ENCODE data around the gene TUBB2A.

Gene TUBB2A

GRCh38 chr6:3119040-3119723 lies 38.2 kb downstream of the TUBB2A start:
- DNase-seq (ENCODE audit: low spot score): peak; percentile 43

GRCh38 chr6:3118353-3119039 lies 38.8 kb downstream of the TUBB2A start, which contains the start of gene BPHL:
Gene BPHL, plus strand, starts transcription at chr6:3118711. Its CDS starts 30 bp downstream, at chr6:3118741.
- peak; percentile 91 for DNase-seq (ENCODE audit: low spot score)

DNA sequence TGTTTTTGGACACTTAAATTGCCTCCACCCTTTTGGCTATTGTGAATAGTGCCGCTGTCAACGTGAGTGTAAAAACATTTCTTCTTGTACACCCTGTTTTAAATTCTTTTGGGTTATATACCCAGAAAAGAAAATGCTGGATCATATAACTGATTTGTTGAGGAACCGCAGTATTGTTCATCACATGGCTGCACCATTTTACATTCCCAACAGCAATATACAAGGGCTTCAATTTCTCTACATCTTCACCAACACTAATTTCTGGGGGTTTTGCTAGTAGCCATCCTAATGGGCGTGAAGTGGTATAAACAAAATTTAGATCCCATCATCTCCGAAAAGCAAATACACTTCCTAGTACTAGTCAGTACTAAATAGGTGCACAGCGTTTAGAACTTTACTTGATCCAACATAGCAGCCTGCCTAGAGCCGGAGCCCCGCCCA lies 39.4 kb downstream of the TUBB2A start:
- DNase-seq (ENCODE audit: low spot score): no peak

- no peak for DNase-seq (ENCODE audit: low spot score)
Measured at GRCh38 chr6:3114377-3114776, 43.0 kb downstream of the TUBB2A start.

- no peak for DNase-seq (ENCODE audit: low spot score)
Measured at GRCh38 chr6:3109761-3110160, 47.6 kb downstream of the TUBB2A start.

DNA sequence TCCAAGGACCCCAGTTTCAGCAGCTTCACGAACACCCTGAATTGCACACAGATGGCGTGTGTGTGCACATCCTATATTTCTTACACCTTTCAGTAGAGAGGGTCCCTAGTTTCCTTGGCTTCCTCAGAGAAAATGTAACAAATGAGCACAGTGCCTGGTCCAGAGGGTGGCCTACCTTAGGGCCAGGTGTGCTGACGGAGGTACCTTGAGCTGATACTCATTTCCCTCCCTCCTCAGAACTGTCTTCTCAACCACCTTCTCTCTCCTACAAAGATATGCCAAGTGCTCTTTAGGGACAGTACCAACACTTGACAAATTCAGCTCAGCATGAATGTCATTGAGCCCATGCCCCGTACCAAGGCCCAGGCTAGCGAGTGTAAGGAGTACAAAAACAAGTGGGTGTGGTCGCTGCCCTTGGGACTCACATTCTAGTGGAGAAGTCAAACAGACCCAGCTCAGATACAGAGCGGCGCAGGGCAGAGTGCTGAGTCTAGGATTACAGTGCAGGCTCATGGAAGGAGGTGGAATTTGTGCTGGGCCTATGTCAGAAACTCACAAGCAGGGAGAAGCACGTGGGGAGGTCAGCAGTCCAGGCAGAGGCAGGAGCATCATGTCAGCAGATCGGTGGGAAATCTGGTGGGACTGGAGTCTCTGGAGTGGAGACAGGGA lies 48.5 kb downstream of the TUBB2A start:
- no peak for DNase-seq (ENCODE audit: low spot score)

Data from NAMALWA (cell line).